Rectal smooth muscle tissue (tissue), 1 donor: ENCODE measurements around the gene TBRG4.

Source experiments
- H3K27ac ChIP-seq: one replicate; pipeline ENCODE4 v1.7.0; 2013; ENCODE audit warnings: low read depth, low read length, inconsistent platforms
- H3K27me3 ChIP-seq: one replicate; pipeline ENCODE4 v1.7.0; 2013; ENCODE audit warnings: low read length; ENCODE audit not compliant: control insufficient read depth, insufficient read depth
- H3K36me3 ChIP-seq: one replicate; pipeline ENCODE4 v1.7.0; 2013; ENCODE audit warnings: low read length; ENCODE audit not compliant: control insufficient read depth, insufficient read depth
- H3K4me1 ChIP-seq: one replicate; pipeline ENCODE4 v1.7.0; 2013; ENCODE audit warnings: low read length; ENCODE audit not compliant: control insufficient read depth, insufficient read depth
- H3K4me3 ChIP-seq: one replicate; pipeline ENCODE4 v1.7.0; 2013; ENCODE audit warnings: low read length
- H3K9ac ChIP-seq: one replicate; pipeline ENCODE4 v1.7.0; 2013; ENCODE audit warnings: low read length

TBRG4 gene

GRCh38 chr7:45136106-45137060 is 24.9 kb upstream of the TBRG4 start:
- H3K36me3 ChIP-seq = no peaks in the 10 kb centered on the region
- no peak overlapping the region for H3K4me3 ChIP-seq
- H3K9ac ChIP-seq = no peak overlapping the region
- H3K27ac ChIP-seq = no peak overlapping the region
- H3K27me3 ChIP-seq = no peaks in the 10 kb centered on the region
- H3K4me1 ChIP-seq = no peaks in the 10 kb centered on the region

DNA sequence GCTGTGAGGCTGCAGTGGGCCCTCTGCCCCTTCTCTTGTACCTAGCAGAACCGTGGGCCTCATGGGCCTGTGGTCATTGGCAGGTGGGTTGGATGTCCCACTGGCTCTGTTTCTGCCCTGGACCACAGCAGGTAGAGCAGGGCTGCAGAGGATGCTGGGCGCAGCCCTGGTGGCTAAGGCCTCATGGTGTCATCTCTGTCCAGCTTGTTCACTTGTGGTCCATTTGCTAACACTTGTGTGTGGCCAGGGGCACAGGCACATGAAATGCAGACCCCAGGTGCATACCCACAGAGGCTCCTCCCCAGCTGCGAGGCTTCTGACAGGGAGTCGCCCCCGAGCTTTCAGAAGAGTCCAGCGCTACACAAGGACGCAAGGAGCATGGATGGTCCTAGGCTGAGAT is 22.4 kb upstream of the TBRG4 start:
- Histone ChIP-seq H3K36me3 (no peaks in the 10 kb centered on the region), H3K9ac (no peak overlapping the region), H3K4me3 (no peak overlapping the region), H3K27ac (no peak overlapping the region), H3K27me3 (no peaks in the 10 kb centered on the region), H3K4me1 (no peaks in the 10 kb centered on the region)

GRCh38 chr7:45133352-45133751 is 21.9 kb upstream of the TBRG4 start:
- no peaks in the 10 kb centered on the region for H3K27me3 ChIP-seq
- no peak overlapping the region for H3K9ac ChIP-seq
- no peaks in the 10 kb centered on the region for H3K36me3 ChIP-seq
- no peak overlapping the region for H3K4me3 ChIP-seq
- no peaks in the 10 kb centered on the region for H3K4me1 ChIP-seq
- H3K27ac ChIP-seq = no peak overlapping the region

- no peaks in the 10 kb centered on the region for H3K4me1 ChIP-seq
- no peaks in the 10 kb centered on the region for H3K36me3 ChIP-seq
- no peak overlapping the region for H3K9ac ChIP-seq
- no peak overlapping the region for H3K27ac ChIP-seq
- H3K4me3 ChIP-seq = no peak overlapping the region
- H3K27me3 ChIP-seq = no peaks in the 10 kb centered on the region
Observed at GRCh38 chr7:45132708-45133320, 21.3 kb upstream of the TBRG4 start.

DNA sequence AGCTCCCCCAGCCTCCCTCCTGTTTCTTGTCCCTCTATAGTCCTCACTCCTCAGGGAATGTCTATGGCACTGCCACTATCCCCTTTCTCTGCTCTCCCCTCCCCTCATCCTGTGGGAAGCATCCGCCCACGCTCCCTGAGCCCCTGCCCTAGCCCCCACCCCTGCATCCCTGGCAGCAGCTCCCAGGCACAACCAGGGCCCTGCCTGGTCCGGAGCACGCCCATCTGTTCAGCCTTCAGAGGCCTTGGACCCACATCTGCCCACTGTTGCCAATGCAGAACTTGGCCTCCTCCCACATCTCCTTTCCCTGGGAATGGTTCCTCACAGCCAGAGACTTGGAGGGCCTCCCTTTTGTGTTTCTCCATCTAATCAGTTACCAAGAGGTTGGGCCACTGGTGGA is 20.4 kb upstream of the TBRG4 start:
- no peak overlapping the region for H3K4me3 ChIP-seq
- H3K36me3 ChIP-seq = no peaks in the 10 kb centered on the region
- H3K27ac ChIP-seq = no peak overlapping the region
- H3K27me3 ChIP-seq = no peaks in the 10 kb centered on the region
- H3K9ac ChIP-seq = no peak overlapping the region
- H3K4me1 ChIP-seq = no peaks in the 10 kb centered on the region

DNA sequence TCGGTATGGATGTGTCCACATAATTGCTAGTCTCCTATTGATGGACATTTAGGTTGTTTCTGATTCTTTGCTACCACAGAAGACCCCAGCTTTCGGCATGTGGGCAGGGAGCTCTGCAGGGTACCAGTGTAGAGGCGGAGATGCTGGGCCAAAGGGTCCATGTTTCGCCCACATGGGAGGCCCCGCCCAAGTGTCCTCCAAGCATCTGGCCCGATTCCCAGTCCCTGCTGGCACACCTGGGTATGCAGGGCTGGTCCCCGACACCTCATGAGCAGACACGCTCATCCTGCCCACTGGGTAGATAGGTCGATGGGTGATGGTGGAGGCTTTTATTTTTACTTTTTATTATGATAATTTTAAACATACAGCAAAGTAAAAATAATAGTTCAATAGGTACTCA is 19.4 kb upstream of the TBRG4 start:
- Histone ChIP-seq H3K27ac (no peak overlapping the region), H3K4me1 (no peaks in the 10 kb centered on the region), H3K36me3 (no peaks in the 10 kb centered on the region), H3K27me3 (no peaks in the 10 kb centered on the region), H3K4me3 (no peak overlapping the region), H3K9ac (no peak overlapping the region)

DNA sequence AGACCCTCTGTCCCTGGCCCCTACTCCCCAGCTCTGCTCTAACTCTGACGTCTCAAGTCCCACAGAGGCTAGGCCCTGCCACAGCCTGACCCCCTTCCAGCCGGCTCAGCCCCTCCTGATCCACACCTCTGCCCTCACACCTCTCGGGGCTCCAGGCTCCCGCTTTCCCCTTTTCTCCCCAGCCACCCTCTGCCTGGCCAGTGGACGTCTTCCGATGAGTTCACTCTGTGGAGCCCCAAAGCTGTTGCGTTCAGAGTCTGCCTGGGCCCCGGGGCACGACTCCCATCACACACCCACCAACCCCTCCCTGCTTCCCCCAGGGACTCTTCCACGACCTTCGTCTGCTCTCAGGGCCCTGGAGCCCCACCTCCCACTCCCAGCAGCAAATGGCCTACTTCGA is 18.4 kb upstream of the TBRG4 start:
- no peaks in the 10 kb centered on the region for H3K4me1 ChIP-seq
- H3K27me3 ChIP-seq = no peaks in the 10 kb centered on the region
- no peaks in the 10 kb centered on the region for H3K36me3 ChIP-seq
- no peak overlapping the region for H3K4me3 ChIP-seq
- H3K27ac ChIP-seq = no peak overlapping the region
- H3K9ac ChIP-seq = no peak overlapping the region

DNA sequence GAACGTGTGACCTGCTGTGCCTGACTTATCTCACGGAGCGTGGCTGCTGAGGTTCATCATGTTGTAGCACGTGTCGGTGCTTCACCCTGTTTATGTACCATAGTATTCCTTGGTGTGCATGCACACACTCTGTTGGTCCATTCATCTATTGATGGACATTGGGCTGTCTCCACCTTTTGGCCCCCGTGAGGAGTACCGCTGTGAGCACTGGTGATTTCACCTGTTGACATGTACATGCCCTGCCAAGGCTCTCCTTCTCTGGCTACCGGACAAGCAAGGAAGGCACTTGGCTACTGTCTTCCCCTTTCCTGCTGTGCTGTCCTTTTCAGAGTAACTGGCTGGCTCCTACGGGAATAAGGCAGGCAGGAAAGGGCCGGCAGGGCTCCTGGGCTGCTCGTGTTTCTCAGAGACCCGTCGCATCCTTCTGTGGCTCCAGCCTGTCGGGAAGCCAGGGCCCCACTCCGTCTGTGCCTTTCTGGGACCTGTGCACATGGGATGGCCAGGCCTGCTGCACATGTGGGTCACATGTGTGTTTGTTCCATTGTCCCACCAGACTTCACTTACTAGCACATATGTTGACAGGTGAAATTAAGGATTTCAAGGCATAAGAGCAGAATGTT is 17.8 kb upstream of the TBRG4 start:
- Histone ChIP-seq H3K36me3 (no peaks in the 10 kb centered on the region), H3K4me3 (no peak overlapping the region), H3K4me1 (no peaks in the 10 kb centered on the region), H3K9ac (no peak overlapping the region), H3K27ac (no peak overlapping the region), H3K27me3 (no peaks in the 10 kb centered on the region)

DNA sequence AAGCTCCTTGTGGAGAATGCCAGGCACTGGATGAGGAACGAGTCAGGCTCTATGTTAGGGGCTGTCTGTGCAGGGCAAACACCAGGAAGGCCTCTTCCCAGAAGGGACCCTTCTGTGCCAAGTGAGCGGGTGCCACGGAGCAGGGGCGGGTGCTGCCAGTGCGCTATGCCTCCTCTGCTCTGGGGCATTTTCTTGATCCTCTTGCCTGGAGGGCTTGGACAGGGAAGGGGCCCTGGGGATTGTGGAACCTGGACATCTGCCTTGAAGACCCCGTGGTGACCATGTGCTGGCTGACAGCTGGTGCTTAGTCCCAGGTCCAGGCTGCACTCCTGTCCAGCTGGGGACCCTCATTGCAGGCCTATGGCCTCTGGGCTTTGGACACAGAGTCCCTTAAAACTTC is 15.4 kb upstream of the TBRG4 start:
- Histone ChIP-seq H3K36me3 (no peaks in the 10 kb centered on the region), H3K4me1 (no peaks in the 10 kb centered on the region), H3K27ac (no peak overlapping the region), H3K4me3 (no peak overlapping the region), H3K27me3 (no peaks in the 10 kb centered on the region), H3K9ac (no peak overlapping the region)

DNA sequence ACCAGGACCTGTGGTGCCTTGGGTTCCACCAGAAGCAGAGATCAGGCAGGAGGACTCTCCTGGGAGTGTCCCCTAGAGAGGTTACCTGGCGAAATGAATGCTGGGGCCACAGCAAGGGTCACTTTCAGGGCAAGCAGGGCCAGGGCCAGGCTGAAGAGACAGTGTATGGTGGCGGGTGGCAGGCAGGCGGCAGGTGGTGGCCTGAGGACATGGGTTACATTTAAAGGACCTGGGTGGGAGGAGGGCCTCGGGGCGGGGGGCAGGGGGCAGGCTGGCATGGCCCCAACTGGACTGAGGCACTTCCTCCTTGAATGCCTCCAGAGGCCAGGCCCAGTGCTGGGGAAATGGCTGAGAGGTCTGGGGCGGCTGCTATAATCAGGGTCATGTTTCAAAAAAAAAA is 14.7 kb upstream of the TBRG4 start:
- Histone ChIP-seq H3K36me3 (no peaks in the 10 kb centered on the region), H3K27ac (no peak overlapping the region), H3K9ac (no peak overlapping the region), H3K4me3 (no peak overlapping the region), H3K4me1 (no peaks in the 10 kb centered on the region), H3K27me3 (no peaks in the 10 kb centered on the region)

DNA sequence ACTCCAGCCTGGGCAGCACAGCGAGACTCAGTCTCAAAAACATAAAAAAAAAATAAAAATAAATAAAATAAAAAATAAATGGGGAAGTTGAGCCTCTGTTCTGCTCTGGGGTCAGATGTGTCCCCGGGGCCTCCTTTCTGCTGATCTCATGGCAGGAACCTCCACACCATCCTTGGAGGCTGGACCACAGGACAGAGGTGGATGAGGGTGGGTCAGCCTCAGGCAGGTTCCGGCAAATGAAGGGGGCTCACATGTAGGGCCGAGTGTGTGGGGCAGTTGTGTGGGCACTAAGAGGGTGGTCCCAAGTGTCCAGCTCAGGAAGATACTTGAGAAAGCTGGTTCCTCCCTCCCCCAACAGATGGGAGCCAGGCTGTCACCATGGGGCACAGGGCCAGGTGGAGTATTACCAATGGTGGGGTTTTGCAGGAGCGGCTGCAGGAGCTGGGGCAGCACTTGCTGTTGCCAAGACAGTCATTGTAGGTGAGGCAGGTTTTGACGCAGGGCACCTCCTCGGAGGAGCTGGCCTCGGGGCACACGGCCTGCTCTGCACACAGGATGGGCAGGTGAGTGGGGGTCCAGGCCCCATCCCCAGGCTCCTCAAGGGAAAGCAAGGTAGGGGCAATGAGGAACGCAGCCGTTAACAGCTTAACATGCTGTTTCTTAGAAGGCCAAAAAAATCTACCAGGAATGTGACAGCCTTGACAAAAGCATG is 13.9 kb upstream of the TBRG4 start:
- Histone ChIP-seq H3K36me3 (no peaks in the 10 kb centered on the region), H3K27me3 (no peaks in the 10 kb centered on the region), H3K27ac (no peak overlapping the region)

More for the DNA sequence above, 13.9 kb upstream of the TBRG4 start:
- H3K4me3 ChIP-seq = no peak overlapping the region
- no peak overlapping the region for H3K9ac ChIP-seq
- H3K4me1 ChIP-seq = no peaks in the 10 kb centered on the region
